ENCODE data around the gene SLC44A5. TPM values are rescaled to one million over a fixed set of nuclear protein-coding genes. Genes with fewer than 3 reads are reported as not detected.

SLC44A5 gene
- total RNA-seq, 1 donor from 2014 or later = 0.10 TPM

GRCh38 chr1:75588779-75589475 lies 22.0 kb downstream of the SLC44A5 start:
- DNase-seq (ENCODE audit: low spot score) = no peak

DNA sequence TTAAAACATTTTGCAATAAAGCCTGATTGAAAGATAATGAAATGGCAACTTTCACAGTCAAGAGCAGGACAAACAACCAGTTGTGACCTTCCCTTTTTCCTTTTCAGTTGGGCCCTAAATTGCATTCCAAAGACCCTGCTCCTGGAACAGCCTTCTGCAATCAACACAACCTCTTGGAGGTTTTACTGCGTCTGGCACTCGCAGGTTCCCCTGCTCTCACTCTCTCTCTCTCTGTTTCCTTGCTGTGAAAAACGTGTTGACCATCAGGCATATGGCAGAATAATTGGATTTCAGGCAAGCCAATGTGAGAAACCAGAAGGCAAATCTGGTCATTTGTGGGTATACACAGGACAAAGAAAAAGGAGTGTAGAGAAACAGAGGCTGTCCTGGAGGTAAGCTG lies 23.2 kb downstream of the SLC44A5 start:
- DNase-seq (ENCODE audit: low spot score) = no peak

DNA sequence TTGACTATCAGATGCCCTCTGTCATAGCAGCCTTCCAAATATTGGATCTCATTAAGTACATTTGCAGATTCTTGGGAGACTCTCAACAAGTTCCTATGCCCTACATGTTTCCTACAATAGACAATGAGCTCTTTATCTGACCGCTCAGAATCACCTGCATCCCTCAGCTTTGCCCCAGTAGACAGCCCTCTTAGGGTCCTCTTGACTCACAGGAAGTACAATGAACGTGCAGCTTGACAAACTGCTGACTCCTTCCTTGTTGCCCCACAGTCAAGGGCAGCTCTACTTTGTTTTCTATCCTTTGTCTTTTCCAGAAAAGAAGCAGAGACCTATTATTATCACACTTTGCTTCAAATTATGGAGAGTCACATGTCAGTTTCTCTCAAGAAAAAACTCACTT lies 27.6 kb downstream of the SLC44A5 start:
- no peak for DNase-seq (ENCODE audit: low spot score)

DNA sequence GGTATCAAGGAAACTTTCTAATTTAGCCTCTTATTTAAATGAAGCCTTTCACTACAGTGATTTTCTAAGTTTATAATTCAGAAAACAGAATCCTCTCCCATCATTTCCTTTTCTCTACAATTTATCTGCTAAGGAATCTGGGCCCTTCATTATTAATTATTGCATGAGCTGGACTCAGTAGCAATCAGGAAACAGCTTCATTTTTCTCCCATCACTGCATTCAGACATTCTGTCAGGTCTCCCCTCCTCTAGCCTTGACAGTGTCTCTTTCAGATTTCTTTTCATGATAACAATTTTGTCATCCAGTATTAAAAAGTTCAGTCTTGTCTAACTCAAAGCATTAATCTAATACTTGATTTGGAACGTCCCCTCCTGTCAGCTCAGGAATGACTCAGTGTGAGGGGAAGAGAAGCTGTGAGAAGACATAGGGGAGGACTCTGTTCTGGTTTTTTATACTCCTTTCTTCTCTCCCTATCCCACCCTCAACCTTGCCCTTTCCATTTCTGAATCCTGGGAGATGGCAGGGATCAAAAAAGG lies 28.1 kb downstream of the SLC44A5 start:
- DNase-seq (ENCODE audit: low spot score) = no peak

- no peak for DNase-seq (ENCODE audit: low spot score)
Observed at GRCh38 chr1:75579046-75579445, 31.9 kb downstream of the SLC44A5 start.

DNA sequence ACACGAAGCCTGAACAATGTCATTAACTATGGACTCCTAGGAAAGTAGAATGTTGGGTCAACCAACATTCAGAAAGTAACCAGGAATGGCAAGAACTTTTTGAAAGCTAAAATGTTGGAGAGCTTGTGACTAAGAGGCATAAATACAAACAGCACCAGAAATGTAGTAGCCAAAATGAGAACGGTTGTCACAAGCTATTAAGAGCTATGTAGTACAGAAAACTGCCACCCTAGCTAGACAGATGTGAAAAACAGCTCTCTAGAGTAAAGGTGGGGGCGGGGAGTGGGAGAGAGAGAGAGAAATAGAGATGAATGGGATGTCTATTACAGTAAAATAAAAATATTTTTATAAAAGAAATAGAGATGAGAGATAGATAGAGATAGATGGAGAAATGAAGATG lies 35.1 kb downstream of the SLC44A5 start:
- no peak for DNase-seq (ENCODE audit: low spot score)

GRCh38 chr1:75567191-75567590 lies 43.7 kb downstream of the SLC44A5 start:
- no peak for DNase-seq (ENCODE audit: low spot score)

- no peak for DNase-seq (ENCODE audit: low spot score)
Observed at GRCh38 chr1:75559800-75560199, 51.1 kb downstream of the SLC44A5 start.

- DNase-seq (ENCODE audit: low spot score) = no peak
Observed at GRCh38 chr1:75559136-75559535, 51.8 kb downstream of the SLC44A5 start.

- DNase-seq (ENCODE audit: low spot score) = no peak
Observed at GRCh38 chr1:75554870-75555269, 56.0 kb downstream of the SLC44A5 start.

DNA sequence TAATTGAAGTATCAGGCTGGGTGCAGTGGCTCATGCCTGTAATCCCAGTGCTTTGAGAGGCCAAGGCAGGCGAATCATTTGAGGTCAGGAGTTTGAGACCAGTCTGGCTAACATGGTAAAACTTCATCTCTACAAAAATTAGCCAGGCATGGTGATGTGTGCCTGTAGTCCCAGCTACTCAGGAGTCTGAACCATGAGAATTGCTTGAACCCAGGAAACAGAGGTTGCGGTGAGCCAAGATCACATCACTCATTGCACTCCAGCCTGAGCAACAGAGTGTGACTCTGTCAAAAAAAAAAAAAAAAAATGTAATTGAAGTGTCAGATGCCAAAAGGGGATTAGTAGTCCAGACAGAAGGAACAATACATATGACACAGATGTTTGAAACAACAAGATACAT lies 56.7 kb downstream of the SLC44A5 start:
- no peak for DNase-seq (ENCODE audit: low spot score)

GRCh38 chr1:75550559-75550958 lies 60.4 kb downstream of the SLC44A5 start:
- DNase-seq (ENCODE audit: low spot score) = no peak

GRCh38 chr1:75548721-75549480 lies 62.0 kb downstream of the SLC44A5 start:
- DNase-seq (ENCODE audit: low spot score) = no peak

DNA sequence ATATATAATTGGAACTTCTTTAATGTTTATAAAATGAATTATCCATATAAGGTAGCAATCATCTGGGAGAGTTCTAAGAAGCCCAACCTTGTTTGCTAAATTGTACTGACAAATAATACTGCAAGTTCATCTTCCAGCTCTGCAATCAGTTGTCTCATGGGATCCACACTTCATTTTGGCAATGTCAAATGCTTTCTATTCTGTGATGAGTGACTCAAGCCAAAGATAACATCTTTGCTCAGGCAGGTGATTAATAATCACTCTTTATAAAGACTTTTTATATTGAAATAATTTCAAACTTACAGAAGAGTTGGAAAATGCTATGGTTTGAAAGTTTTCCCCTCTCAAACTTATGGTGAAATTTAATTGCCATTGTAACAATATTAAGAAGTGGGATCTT lies 67.2 kb downstream of the SLC44A5 start:
- no peak for DNase-seq (ENCODE audit: low spot score)

DNA sequence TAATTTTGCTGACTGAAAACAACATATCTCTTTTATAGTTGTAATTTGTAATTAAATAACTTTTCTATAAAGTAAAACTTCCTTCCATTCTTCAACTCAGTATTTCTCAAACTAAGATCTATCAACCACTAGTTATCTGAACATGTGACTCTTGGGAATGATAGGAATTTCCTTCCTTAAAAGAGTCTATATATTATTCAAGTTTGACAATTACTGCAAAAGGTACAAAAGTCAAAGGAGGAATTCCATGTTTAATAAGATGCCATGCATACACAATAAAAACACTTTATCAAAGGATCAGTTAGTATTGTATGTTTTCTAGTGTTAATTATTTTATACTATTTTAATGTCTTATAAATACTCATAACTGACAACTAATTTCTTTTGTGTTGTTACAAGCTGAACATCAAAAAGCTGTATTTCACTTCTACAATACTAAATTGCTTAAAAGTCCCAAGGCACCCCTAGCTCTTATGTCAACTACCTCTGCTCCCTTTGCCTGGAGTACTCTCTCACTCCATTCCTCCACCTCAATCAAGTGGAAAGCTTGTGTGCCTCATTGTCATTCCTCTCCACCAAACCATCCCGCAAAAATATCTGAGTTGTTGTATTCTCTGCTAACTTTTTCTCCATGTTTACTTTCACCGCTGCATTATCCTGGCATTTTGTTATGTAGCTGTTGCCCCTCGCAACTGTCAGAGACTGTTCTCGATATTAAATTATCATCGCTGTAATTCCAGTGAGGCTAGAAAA lies 67.9 kb downstream of the SLC44A5 start:
- no peak for DNase-seq (ENCODE audit: low spot score)

GRCh38 chr1:75539230-75540116 lies 71.4 kb downstream of the SLC44A5 start:
- no peak for DNase-seq (ENCODE audit: low spot score)

DNA sequence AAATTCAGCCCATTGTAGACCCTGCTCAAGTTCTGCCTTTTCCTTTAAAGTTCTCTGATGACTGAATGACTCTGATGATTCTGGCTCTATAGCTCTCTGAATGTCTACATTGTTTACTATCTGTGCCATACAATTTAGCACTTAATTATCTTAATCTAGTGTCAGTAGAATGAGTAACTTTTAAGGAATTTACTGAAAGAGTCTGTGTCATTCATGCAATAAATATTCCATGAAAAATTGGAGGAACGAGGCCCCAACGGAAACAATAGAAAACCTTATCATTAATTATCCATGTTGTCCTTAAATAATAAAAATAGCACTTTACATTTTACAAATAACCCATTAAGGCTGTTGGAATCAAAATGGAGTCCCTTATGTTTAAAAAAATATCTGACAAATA lies 77.8 kb downstream of the SLC44A5 start:
- no peak for DNase-seq (ENCODE audit: low spot score)

DNA sequence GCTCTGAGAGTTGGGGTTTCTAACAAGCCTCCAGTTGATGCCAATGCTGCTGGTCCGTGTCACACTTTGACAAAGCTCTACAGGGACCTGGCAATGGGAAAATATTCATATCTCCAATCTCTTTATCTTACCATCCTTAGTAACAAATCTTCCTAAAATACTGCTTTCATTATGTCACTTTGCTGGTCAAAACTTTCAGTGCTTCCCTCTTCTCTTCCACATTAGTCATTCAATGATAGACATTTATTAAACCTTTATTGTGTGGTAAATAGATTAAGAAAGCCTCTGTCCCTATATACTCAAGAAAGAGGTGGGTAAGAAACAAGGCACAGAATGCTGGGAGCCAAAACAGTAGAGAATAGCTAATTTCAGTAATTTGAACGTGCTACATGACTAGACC lies 79.3 kb downstream of the SLC44A5 start:
- DNase-seq (ENCODE audit: low spot score) = no peak

DNA sequence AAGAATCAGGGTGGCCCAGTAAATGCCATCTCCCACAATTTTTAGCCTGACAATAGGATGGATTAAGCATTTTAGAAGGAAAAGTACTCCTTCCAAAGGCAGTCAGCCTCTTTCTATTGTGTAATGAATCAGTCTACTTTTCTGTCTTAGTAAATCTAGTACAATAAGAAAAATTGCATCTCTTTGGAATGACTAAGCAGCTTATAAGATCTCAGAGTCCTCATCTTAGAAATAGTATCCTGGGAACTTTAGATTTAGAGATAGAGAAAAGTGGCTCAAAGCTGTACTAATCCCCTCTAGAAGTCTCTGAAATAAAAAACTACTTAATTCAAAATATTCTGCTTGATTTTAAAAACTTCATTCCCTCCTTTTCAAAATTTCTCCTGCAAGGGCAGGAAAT lies 81.4 kb downstream of the SLC44A5 start:
- DNase-seq (ENCODE audit: low spot score) = no peak

- DNase-seq (ENCODE audit: low spot score) = no peak
Observed at GRCh38 chr1:75528001-75528400, 82.9 kb downstream of the SLC44A5 start.

DNA sequence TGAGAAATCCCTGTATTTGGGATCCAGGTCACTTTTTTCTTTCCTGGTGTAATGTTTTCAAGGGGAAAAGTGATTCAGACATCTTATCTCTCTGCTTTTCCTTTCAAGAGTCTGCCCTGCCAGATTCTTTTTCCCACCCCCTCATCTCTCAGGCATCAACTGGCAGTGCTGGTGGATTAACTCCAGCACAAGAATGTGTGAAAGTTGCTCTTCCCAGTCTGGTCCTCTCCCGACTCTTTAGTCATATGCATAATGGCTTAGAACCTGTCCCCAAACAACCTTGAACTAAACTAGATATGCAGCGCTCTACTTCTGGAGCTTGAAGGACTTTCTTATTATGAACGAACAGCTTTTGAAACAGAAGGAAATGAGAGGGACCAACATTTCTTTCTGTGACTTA lies 88.5 kb downstream of the SLC44A5 start:
- no peak for DNase-seq (ENCODE audit: low spot score)

All from mesenteric fat pad (tissue), 1 donor.